ENCODE data around the gene F8.

DNA sequence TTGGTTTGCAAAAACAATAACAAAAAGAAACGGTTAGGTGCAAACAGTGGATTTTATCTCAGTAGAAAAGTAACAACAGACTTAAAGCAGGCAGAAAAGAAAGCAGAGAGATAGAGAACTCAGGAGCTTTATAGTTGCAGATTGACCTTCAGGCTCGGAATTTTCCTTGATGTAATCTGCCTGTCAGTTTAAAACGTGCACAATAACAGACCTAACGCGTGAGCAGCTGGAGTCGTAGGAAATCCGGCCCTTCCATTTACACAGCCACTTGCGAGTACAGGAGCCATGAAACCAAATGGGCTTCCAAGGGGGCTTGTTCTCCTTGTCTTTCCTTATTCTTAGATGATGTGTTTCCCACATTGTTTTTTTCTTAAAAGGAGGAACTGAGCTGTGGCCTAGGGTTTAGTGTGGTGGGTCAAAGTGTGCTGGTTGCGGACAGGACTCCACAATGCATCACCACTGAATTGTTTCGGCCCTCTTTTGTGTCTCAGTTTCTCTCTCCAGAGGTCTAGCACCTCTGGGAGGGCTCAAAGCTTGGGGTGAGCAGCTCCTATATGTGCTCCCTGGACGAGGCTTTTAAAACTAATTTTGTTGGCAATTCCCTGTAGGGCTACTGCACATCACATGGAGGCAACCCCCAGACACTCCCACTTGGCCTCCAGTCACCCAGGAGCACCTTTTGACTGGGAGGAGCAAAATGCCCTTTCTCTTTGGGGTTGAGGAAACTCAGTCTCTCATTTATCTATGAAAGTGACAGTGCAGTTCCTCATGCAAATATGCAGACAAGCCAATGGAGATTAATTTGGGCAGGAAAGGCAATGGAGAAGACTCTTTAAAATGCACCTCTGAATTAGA is 203.4 kb downstream of the F8 start:
- TF ChIP-seq, protein P1, sequence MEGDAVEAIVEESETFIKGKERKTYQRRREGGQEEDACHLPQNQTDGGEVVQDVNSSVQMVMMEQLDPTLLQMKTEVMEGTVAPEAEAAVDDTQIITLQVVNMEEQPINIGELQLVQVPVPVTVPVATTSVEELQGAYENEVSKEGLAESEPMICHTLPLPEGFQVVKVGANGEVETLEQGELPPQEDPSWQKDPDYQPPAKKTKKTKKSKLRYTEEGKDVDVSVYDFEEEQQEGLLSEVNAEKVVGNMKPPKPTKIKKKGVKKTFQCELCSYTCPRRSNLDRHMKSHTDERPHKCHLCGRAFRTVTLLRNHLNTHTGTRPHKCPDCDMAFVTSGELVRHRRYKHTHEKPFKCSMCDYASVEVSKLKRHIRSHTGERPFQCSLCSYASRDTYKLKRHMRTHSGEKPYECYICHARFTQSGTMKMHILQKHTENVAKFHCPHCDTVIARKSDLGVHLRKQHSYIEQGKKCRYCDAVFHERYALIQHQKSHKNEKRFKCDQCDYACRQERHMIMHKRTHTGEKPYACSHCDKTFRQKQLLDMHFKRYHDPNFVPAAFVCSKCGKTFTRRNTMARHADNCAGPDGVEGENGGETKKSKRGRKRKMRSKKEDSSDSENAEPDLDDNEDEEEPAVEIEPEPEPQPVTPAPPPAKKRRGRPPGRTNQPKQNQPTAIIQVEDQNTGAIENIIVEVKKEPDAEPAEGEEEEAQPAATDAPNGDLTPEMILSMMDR (IDR thresholded peaks at IDR 0.05; ENCODE audit: poor library complexity, severe bottlenecking) = no peak
- TF ChIP-seq RAD21 (conservative IDR thresholded peaks at IDR 0.05) (no peak), TAF1 (IDR thresholded peaks at IDR 0.05; ENCODE audit: low read depth) (no peak), SMC3 (conservative IDR thresholded peaks at IDR 0.05; ENCODE audit: poor library complexity) (no peak), EZH2 (IDR thresholded peaks at IDR 0.05; ENCODE audit: borderline replicate concordance, insufficient read depth, low read length, poor library complexity, severe bottlenecking) (no peak), EP300 (conservative IDR thresholded peaks at IDR 0.05; ENCODE audit: poor library complexity, severe bottlenecking) (no peak), POLR2AphosphoS5 (IDR thresholded peaks at IDR 0.05) (no peak), MXI1 (conservative IDR thresholded peaks at IDR 0.05; ENCODE audit: poor library complexity, severe bottlenecking) (no peak)
- TF ChIP-seq, protein P2, sequence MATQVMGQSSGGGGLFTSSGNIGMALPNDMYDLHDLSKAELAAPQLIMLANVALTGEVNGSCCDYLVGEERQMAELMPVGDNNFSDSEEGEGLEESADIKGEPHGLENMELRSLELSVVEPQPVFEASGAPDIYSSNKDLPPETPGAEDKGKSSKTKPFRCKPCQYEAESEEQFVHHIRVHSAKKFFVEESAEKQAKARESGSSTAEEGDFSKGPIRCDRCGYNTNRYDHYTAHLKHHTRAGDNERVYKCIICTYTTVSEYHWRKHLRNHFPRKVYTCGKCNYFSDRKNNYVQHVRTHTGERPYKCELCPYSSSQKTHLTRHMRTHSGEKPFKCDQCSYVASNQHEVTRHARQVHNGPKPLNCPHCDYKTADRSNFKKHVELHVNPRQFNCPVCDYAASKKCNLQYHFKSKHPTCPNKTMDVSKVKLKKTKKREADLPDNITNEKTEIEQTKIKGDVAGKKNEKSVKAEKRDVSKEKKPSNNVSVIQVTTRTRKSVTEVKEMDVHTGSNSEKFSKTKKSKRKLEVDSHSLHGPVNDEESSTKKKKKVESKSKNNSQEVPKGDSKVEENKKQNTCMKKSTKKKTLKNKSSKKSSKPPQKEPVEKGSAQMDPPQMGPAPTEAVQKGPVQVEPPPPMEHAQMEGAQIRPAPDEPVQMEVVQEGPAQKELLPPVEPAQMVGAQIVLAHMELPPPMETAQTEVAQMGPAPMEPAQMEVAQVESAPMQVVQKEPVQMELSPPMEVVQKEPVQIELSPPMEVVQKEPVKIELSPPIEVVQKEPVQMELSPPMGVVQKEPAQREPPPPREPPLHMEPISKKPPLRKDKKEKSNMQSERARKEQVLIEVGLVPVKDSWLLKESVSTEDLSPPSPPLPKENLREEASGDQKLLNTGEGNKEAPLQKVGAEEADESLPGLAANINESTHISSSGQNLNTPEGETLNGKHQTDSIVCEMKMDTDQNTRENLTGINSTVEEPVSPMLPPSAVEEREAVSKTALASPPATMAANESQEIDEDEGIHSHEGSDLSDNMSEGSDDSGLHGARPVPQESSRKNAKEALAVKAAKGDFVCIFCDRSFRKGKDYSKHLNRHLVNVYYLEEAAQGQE (IDR thresholded peaks at IDR 0.05; ENCODE audit: borderline replicate concordance) = no peak
